ENCODE data around the gene TEX22. TPM values are rescaled to one million over a fixed set of nuclear protein-coding genes. Genes with fewer than 3 reads are reported as not detected.

The TEX22 gene
- total RNA-seq, 1 donor from 2014 or later, result 3.8 TPM

- peaks cover 30% of the 10 kb centered on the region for H3K36me3 ChIP-seq
- no peaks in the 10 kb centered on the region for H3K27me3 ChIP-seq (ENCODE audit: low read depth)
- no peak overlapping the region for H3K4me3 ChIP-seq
- intact Hi-C loops (cut with DNase I), result no loop called here
- H3K4me1 ChIP-seq, result peaks cover 7% of the 10 kb centered on the region
- no peak for TF ChIP-seq CTCF (IDR thresholded peaks at IDR 0.05)
- DNase-seq (no peak), ATAC-seq (no peak)
- no peaks in the 10 kb centered on the region for H3K9me3 ChIP-seq
- H3K27ac ChIP-seq, result no peak overlapping the region
Measured at GRCh38 chr14:105368426-105368825, 29.9 kb upstream of the TEX22 start.

GRCh38 chr14:105368910-105369652 lies 29.3 kb upstream of the TEX22 start:
- H3K36me3 ChIP-seq, result peaks cover 30% of the 10 kb centered on the region
- intact Hi-C loops (cut with DNase I), result no loop called here
- H3K9me3 ChIP-seq, result no peaks in the 10 kb centered on the region
- TF ChIP-seq CTCF (IDR thresholded peaks at IDR 0.05), result no peak
- no peak overlapping the region for H3K4me3 ChIP-seq
- no peaks in the 10 kb centered on the region for H3K27me3 ChIP-seq (ENCODE audit: low read depth)
- no peak overlapping the region for H3K27ac ChIP-seq
- DNase-seq, result no peak
- peaks cover 7% of the 10 kb centered on the region for H3K4me1 ChIP-seq
- no peak for ATAC-seq

DNA sequence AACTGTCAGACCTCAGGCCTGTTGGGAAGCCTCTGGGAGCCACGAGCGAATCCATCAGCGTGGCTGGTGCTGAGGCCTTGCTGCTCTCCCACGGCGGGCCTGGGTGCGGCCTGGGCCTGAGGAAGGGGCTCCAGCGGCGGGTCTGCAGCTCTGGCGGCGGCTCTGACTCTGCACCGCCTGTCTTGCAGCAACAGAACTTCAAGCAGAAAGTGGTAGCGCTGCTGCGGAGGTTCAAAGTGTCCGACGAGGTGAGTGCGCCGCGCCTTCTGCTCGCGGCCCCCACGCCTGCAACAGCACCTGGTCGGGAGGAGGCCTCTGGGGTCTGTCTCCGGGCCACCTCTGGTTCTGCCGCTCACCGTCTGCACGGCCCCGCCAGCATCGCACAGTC lies 28.7 kb upstream of the TEX22 start:
- intact Hi-C loops (cut with DNase I), result no loop called here
- H3K4me1 ChIP-seq, result peaks cover 4% of the 10 kb centered on the region
- DNase-seq (no peak), ATAC-seq (no peak)
- H3K36me3 ChIP-seq, result peaks cover 30% of the 10 kb centered on the region
- no peak overlapping the region for H3K27ac ChIP-seq
- TF ChIP-seq CTCF (IDR thresholded peaks at IDR 0.05), result no peak
- H3K27me3 ChIP-seq (ENCODE audit: low read depth), result no peaks in the 10 kb centered on the region
- no peak overlapping the region for H3K4me3 ChIP-seq
- no peaks in the 10 kb centered on the region for H3K9me3 ChIP-seq

DNA sequence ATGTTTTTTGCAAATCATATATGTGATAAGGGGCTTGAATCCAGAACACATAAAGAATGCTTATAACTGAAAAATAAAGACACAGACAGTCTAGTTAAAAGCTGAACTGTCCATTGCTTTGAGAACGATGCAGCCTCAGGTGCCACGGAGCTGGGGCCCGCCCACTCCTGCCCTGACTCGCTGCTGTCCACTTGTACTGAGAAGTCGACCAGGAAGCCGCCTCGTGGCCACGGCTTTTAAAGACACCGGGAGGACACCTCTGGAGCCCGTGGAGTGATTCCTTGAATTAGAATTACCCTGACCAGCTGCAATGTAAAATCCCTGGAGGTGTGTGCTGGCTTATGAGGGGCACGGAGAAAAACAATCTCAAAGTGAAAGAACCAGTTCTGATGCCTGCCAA lies 23.9 kb upstream of the TEX22 start:
- peak in 1 of 2 donors; percentile 60 for ATAC-seq
- no peak overlapping the region for H3K4me3 ChIP-seq
- no peak for DNase-seq
- peaks cover 6% of the 10 kb centered on the region for H3K36me3 ChIP-seq
- no peak for TF ChIP-seq CTCF (IDR thresholded peaks at IDR 0.05)
- H3K27me3 ChIP-seq (ENCODE audit: low read depth), result no peaks in the 10 kb centered on the region
- no peaks in the 10 kb centered on the region for H3K4me1 ChIP-seq
- H3K9me3 ChIP-seq, result no peaks in the 10 kb centered on the region
- intact Hi-C loops (cut with DNase I), result no loop called here
- H3K27ac ChIP-seq, result no peak overlapping the region

GRCh38 chr14:105375635-105376057 lies 22.7 kb upstream of the TEX22 start:
- intact Hi-C loops (cut with DNase I), result no loop called here
- H3K4me1 ChIP-seq, result no peaks in the 10 kb centered on the region

More at GRCh38 chr14:105375635-105376057, 22.7 kb upstream of the TEX22 start:
- Histone ChIP-seq H3K27ac (no peak overlapping the region), H3K4me3 (no peak overlapping the region), H3K36me3 (peaks cover 9% of the 10 kb centered on the region), H3K27me3 (ENCODE audit: low read depth) (no peaks in the 10 kb centered on the region), H3K9me3 (no peaks in the 10 kb centered on the region)
- DNase-seq (no peak), ATAC-seq (no peak)
- no peak for TF ChIP-seq CTCF (IDR thresholded peaks at IDR 0.05)

Data from lower lobe of right lung (tissue), 2 donors.